HL-60/S4 treated with retinoic acid at 250 ng/mL for 4 days and 3 days (cell line): ENCODE data around the gene NBL1.

ENCODE experiments used
- in situ Hi-C: fragments of 300-500 bp; cut with MboI; formaldehyde crosslinking; loops from 2 replicates; pipeline ENCODE4 v1.7.0; 2022; ENCODE audit warnings: low sequenced_read_pairs

Gene NBL1

DNA sequence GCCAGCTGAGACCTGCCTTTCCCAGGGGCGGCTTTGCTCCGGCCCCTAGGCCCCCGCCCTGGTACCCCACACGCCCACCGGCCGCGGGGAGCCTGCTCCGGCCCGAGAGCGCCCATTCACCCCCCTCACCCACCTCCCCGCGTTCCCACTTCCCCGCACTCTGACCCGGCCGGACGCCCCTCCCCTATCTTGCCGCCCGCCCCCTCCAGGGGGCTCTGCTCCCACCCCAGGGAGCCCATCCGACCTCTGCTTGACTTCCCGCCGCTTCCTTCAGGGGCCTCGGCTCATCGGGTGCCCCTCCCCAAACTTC lies 21.0 kb downstream of the NBL1 start:
- in situ Hi-C loops = loop anchor here (25.0 kb wide), 1 partner anchor 778 kb away; no protein-coding TSS in a partner anchor

DNA sequence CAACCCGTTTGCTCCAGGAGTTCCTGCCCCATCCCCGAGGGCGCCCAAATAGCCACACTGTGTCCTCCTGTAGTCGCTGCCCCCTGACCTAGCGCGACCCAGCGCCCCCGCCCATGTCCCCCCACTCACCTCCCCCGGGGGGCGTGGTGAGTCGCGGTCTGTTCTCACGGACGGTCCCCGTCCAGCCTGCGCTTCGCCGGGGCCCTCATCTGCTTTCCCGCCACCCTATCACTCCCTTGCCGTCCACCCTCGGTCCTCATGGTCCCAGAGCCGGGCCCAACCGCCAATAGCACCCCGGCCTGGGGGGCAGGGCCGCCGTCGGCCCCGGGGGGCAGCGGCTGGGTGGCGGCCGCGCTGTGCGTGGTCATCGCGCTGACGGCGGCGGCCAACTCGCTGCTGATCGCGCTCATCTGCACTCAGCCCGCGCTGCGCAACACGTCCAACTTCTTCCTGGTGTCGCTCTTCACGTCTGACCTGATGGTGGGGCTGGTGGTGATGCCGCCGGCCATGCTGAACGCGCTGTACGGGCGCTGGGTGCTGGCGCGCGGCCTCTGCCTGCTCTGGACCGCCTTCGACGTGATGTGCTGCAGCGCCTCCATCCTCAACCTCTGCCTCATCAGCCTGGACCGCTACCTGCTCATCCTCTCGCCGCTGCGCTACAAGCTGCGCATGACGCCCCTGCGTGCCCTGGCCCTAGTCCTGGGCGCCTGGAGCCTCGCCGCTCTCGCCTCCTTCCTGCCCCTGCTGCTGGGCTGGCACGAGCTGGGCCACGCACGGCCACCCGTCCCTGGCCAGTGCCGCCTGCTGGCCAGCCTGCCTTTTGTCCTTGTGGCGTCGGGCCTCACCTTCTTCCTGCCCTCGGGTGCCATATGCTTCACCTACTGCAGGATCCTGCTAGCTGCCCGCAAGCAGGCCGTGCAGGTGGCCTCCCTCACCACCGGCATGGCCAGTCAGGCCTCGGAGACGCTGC lies 21.7 kb downstream of the NBL1 start:
- in situ Hi-C loops = loop anchor here (25.0 kb wide), 1 partner anchor 778 kb away; no protein-coding TSS in a partner anchor

DNA sequence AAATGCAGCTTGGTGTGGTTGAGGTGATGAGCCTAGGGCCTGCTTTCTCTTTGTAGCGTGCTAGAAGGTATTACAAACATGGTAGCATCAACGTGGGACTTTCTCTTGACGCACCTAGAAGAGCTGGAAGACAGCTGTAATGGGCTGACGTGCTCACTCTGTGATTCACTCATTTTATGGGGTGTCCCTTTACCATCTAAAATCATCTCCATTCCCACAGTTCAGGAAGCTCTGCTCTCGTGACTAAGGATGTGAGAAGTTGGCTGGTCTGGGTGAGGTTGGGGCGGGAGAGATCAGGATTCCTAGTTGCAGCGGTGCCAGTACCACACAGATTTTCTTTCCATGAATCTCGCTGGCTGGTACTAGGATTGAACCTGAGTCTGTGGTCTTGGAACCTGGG lies 24.8 kb downstream of the NBL1 start:
- in situ Hi-C loops = loop anchor here (25.0 kb wide), 1 partner anchor 782 kb away; no protein-coding TSS in a partner anchor

DNA sequence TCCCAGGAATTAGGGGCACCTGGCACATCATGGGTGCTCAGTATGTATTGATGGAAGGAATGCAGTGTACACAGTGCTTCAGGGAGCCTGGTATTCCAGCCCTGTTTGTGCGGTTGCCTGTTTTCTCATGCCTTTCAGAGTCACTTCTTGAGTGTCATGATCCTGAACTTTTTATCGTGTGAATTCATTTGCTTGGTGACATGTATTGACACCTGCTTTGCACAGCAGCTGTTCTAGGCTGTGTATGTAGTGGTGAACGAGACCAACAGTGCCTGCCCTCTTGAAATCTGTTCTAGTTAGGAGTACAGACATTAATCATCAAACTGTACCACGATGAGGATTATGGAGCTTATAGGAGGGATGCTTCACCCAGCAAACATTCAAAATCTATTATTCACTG lies 26.7 kb downstream of the NBL1 start:
- in situ Hi-C loops = loop anchor here (25.0 kb wide), 1 partner anchor 783 kb away; no protein-coding TSS in a partner anchor

DNA sequence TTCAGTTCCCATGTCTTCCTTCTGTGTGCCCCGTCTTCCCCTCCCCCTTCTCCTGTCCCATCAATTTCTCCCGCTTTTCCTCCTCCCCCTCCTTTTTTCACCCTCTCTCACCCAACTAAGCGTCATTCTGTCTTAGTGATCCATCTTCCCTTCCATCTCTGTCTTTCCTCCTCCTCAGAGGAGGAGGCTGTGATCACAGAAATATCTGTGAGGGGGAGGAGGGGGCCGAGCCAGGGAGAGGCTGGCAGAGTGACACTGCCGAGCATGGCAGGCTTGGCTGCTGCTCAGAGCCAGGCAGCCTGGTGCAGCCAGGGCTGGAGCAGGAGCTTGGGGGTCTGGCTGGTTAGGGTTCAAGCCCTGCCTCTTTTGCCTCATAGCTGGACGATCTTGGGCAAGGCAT lies 28.1 kb downstream of the NBL1 start:
- in situ Hi-C loops = loop anchor here (25.0 kb wide), 1 partner anchor 785 kb away; no protein-coding TSS in a partner anchor

DNA sequence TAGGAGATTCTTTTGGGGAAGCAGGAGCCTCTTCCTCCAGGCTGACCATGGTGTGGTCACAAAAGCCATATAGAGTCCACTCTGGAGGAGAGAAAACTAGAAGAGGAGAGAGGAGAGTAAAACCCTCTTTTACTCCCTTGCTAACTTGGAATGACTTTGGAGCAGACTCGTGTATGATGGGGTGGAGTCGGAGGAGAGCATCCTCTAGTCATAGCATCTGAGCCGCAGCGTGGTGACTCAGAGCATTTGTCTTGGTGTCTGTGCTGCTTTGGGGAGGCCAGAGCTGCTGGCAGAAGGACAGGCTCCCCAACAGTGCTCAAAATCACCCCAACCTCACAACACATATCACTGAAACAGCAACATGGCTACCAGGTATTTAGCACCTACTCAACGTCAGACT lies 31.7 kb downstream of the NBL1 start:
- in situ Hi-C loops = no loop called here

DNA sequence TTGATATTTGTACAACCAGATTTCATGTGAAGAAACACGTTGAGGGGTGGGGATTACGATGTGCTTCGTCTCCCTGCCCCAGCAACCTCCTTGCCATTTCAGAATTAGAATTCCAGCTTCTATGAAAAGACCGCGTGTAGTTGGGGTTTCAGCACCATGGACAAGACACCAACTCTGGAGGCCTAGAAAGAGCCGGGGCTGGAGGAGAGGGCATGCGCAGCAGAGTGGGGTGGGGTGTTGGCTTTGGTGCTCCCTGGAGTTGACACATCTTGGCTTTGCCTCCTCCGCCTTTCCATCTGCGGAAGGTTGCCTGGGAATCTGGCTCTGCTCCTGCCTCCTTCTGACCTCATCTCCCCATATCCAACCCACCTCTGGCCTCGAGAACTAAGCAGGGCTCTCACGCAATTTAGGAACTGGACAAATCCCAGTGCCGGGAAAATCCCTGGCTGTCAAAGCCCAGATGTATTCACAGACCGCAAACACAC lies 32.4 kb downstream of the NBL1 start:
- in situ Hi-C loops = no loop called here

DNA sequence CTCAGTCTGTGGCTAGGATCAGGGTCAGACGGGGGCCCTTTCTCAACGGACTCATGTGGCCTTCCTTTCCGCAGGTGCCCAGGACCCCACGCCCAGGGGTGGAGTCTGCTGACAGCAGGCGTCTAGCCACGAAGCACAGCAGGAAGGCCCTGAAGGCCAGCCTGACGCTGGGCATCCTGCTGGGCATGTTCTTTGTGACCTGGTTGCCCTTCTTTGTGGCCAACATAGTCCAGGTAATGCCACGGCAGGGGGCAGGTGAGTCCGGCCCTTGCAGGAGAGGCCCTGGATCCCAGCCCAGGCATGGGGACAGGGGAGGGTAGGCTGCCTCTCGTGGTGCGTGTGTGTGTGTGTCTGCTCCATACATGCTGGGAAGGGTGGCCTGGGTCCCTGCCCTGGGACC lies 34.4 kb downstream of the NBL1 start:
- in situ Hi-C loops = no loop called here

DNA sequence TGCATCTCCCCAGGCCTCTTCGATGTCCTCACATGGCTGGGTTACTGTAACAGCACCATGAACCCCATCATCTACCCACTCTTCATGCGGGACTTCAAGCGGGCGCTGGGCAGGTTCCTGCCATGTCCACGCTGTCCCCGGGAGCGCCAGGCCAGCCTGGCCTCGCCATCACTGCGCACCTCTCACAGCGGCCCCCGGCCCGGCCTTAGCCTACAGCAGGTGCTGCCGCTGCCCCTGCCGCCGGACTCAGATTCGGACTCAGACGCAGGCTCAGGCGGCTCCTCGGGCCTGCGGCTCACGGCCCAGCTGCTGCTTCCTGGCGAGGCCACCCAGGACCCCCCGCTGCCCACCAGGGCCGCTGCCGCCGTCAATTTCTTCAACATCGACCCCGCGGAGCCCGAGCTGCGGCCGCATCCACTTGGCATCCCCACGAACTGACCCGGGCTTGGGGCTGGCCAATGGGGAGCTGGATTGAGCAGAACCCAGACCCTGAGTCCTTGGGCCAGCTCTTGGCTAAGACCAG lies 34.9 kb downstream of the NBL1 start:
- in situ Hi-C loops = no loop called here

DNA sequence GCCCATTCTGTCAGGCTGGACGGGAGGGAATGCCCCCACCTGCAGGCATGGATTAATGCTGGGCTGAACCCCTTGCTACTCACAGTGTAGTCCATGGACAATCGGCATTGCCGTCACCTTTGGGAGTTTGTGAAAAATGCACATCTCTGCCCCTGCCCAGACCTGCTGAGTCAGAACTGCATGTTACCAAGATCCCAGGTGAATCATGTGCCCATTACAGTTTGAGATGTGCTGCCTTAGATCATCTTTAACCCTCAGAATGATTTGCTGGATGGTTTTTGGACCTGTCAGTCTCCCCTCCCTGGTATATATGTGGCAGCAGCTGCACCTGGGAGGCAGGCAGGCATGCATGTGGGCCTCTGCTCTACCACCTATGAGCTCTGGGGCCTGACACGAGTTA lies 35.6 kb downstream of the NBL1 start:
- in situ Hi-C loops = no loop called here

DNA sequence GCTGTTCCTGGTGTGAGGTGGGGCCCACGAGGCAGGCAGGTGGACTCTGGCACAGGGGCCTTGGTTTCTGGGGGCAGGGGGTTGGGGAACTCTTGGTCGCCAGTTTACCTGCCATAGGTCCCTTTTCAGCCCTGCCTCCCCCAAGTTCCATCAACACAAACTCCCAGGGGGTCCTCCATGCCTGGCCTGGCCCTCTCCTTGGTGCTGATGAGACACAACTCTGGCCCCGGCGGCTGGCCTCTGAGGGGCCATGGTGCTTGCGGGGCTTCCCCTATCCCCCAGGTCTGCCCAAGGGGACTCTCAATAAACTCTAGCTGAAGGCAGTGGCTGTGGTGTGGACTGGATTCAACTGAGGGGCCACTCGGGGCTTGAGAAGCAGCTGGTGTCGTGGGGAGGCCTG lies 36.5 kb downstream of the NBL1 start:
- in situ Hi-C loops = no loop called here

DNA sequence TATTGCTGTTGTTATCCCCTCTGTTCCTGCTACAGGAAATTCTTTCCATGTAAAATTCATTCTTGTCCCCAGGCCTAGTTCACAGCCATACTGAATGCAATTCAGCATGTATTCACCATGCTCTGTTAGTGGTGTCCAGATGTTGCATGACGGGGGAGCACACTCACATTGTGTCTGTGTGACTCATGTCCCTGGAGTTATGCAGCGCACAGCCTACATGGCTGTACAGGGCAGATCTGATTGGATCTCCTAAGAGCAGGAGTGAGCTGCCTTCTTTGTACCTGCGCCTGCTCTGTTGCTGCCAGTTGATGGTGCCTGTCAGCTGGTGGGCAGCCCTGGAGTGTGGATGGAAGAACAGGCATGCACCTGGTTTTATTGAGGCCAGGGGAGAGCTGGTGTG lies 38.1 kb downstream of the NBL1 start:
- in situ Hi-C loops = no loop called here

DNA sequence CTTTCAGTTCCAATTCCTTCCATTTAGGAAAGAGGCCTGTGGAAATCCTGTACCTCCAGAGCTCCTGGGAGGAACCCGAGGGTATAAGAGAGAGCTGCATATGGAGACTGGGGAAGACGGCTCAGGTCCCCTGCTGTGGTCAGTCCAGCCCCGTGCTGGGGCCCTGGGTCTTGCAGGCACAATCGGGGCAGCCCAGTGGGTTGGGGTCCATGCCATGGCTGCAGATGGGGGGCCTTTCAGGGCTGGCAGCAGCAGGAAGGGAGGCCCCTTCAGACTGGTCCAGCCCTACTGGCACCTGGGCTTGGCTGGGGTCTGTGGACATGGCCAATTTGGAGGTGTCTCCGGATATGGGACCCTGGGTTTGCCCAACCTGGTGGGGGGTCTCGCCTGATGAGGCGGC lies 38.8 kb downstream of the NBL1 start:
- in situ Hi-C loops = no loop called here

DNA sequence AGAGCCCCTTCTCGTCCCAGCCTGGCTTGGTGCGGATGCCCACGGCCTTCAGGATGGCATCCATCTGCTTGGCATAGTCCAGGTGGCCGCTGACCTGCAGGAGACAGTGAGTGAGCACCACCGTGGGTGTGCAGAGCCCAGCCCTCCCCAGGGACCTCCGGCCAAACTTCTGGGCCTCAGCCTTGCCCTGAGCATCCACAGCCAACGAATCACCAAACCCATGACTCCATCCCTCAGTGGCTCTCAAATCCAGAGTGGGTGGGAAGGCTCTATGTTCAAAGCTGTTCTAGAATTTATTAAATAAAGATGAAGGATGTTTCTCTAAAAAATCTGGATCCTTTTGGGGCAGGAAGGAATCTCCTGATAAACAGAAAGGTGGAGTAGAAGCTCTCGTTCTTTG lies 39.2 kb downstream of the NBL1 start:
- in situ Hi-C loops = no loop called here

DNA sequence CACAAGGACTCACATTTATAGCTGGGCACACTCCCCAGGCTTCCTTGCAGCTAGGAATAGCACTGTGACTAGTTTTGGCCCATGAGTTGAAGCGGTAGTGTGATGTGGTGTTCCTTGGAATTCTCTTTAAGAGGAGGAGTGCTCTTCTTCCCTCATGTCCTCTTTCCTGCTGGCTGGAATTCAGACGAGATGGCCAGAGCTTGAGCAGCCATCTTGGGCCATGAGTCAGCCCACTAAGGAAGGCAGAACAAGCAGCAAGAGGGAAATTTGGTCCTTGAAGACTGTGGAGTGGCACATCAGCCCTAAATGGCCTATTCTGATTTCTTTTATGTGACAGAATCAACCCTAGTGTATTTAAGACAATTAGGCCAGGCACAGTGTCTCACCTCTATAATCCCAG lies 40.6 kb downstream of the NBL1 start:
- in situ Hi-C loops = no loop called here

DNA sequence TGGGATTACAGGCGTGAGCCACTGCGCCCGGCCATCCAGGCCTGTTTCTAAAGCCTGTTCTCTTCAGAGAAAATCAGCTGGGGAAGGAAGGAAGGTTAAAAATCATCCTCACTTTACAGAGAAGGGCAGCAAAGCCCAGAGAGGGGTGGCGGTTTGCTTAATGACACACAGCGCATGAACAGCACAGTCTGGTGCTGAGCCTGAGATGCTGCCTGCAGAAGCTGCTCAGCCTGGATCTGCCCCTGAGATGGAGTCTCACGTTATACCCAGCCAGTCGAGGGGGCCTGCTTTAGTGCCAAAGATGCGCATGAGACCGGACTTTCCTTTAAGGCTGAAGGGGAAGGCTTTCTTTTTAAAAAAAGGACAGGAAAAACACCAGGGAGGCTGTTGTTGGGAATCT lies 41.9 kb downstream of the NBL1 start:
- in situ Hi-C loops = no loop called here

DNA sequence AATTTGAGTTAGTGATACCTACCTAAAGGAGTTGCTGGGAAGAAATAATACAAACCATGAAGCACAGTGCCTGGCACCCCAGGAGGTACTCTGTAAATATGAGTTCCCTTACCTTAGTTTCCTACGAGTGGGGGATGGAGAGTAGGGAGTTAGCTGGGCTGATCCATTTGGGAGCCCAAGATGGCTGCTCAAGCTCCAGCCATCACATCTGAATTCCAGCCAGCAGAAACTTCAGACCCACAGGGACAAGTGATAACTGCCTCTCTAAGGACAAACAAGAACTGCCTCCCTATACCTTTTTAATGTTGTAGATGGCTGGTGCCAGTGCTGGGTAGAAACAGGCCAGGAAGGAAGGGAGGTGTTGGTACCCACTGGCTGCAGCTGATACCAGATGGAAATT lies 43.3 kb downstream of the NBL1 start:
- in situ Hi-C loops = no loop called here

DNA sequence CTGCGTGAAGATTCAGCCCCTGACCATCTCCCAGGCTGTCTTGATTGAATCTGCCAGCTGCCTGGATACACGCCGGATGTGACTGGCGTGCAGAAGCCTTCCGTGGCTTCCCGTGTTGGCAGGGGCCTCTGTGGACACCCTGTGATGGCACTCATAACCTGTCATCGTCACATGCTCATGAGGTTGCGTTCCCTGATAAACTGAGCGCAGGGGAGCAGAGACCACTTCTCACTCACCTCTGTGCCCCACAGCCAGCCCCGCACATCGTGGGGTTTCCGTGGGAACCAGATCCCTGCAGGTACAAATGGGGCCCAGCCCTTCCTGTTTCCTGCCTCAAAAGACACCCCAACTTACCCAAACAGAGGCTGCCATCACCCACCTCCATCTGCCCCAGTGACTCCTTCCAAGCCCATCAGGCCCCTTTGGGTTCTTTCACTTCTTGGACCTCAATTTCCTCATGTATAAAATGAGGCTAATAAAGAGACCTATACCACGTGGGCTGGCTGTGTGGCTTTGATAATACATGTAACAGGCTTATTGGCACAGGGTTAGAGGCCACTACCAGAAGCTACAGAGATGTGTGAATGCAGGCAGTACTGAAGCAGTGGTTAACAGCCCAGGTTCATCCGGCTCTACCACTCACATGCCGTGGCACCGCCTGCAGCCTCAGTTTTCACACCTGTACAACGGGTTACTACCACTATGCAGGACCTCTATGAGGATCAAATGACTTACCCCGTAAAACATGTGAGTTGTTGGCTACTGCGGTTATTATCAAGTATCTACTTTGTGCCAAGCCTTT lies 44.1 kb downstream of the NBL1 start:
- in situ Hi-C loops = no loop called here

DNA sequence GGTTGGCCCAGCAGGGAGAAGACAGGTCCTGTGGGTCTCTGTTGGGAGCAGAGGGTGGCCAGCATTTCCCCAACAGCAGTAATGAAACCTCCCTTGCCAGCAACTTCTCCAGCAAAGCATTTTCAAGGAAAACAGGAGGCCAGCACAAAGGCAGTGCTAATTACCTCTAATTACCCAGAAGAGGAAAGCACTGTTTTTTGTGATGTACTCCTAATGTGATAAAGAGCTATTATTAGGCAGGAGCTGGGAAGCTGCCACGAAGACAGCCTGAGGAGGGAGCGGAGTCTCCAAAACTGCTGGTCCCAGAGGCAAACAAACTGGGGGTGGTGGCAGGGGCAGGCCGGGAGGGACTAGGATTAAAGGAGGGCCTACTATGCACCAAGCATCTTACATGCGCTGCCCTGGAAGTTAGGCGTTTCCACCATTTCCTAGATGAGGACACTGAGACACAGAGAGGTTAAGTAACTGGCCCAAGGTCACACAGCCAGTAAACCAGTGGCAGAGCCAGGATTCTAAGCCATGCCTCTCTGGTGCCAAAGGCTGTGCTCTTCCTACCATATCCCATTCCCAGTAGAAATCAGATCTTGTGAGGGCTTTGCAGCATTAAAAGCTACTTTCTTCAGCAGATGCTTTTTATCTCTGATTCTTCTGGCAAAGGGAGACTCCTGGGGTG lies 45.1 kb downstream of the NBL1 start:
- in situ Hi-C loops = no loop called here

DNA sequence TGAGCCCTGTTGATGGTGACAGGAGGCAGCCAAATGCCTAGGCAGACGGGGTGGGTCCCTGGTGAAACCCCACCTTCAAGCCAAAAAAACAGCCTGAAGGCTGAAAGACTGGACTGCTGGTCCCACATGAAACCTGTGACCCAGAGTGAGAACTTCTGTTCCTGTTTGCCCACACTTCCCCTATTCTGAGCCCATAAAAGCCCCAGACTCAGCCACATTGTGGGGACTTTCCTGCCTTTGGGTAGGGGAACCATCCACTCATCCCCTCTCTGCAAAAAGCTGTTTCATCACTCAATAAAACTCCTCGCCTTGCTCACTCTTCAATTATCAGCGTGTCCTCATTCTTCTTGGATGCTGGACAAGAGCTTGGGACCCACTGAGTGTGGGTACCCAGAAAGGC lies 45.7 kb downstream of the NBL1 start:
- in situ Hi-C loops = no loop called here

DNA sequence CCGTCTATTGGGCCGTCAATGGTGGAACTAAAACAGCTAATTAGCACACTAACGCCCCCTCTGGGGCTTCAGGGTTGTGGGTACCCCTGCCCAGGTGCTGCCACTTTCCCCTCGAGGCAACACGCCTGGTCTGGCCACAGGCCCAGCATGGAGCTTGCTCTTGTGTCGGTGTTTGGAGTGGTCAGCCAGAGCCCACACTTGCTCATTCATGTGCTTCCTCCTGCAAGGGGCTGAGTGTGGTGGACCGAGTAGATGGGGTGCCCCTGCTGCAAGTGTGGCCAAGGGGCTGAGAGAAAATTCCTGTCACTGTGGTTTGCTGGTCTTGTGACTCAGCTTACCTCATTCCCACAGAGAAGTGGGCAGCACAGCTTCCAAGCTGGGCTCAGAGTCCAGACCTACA lies 46.2 kb downstream of the NBL1 start:
- in situ Hi-C loops = no loop called here
